D341Med (cell line): Measurements from ENCODE around the gene ISG15.

Source experiments
- DNase-seq: peaks from one replicate; pipeline ENCODE4 v3.0.0; 2012; ENCODE audit warnings: low spot score

The ISG15 gene

GRCh38 chr1:1061682-1062345, 48.5 kb downstream of the ISG15 start:
- DNase-seq, result no peak

- no peak for DNase-seq
These were observed 49.3 kb downstream of the ISG15 start for GRCh38 chr1:1062348-1063163.

- DNase-seq, result no peak
These were observed 50.1 kb downstream of the ISG15 start for GRCh38 chr1:1063261-1063944.
